ENCODE data around the gene ZC3H8. TPM values are rescaled to one million over a fixed set of nuclear protein-coding genes. Genes with fewer than 3 reads are reported as not detected.
"Not testable (repeated sequence)": the region's sequence is repeated elsewhere in the genome, so short reads cannot be mapped to it uniquely, and the experiment has no call there.

Gene ZC3H8
- polyA plus RNA-seq, 1 donor, result 16.3 TPM

GRCh38 chr2:112259509-112260294 is 4.9 kb upstream of the ZC3H8 start:
- DNase-seq, result peak; percentile 84

- no peak for DNase-seq
These were observed 2.7 kb upstream of the ZC3H8 start for GRCh38 chr2:112257575-112257974.

- DNase-seq, result no peak
These were observed 1.8 kb upstream of the ZC3H8 start for GRCh38 chr2:112256654-112257053.

GRCh38 chr2:112255875-112256274 is 1.0 kb upstream of the ZC3H8 start:
- DNase-seq, result no peak

- DNase-seq, result no peak
These were observed 1.5 kb downstream of the ZC3H8 start for GRCh38 chr2:112253261-112253815.

GRCh38 chr2:112251271-112251670 is 3.6 kb downstream of the ZC3H8 start:
- no peak for DNase-seq

- DNase-seq, result no peak
These were observed 10.0 kb downstream of the ZC3H8 start for GRCh38 chr2:112244854-112245253.

- no peak for DNase-seq
These were observed 11.6 kb downstream of the ZC3H8 start for GRCh38 chr2:112243233-112243632.

- DNase-seq, result no peak
These were observed 12.5 kb downstream of the ZC3H8 start for GRCh38 chr2:112242384-112242783.

GRCh38 chr2:112239862-112240261 is 15.0 kb downstream of the ZC3H8 start:
- DNase-seq, result no peak

- DNase-seq, result no peak
These were observed 24.5 kb downstream of the ZC3H8 start for GRCh38 chr2:112230371-112230770.

GRCh38 chr2:112229348-112229747 is 25.5 kb downstream of the ZC3H8 start:
- DNase-seq, result no peak

GRCh38 chr2:112220831-112221230 is 34.0 kb downstream of the ZC3H8 start:
- DNase-seq, result no peak

- DNase-seq, result no peak
These were observed 34.7 kb downstream of the ZC3H8 start for GRCh38 chr2:112220186-112220585.

- no peak for DNase-seq
These were observed 37.0 kb downstream of the ZC3H8 start for GRCh38 chr2:112217854-112218253.

- DNase-seq, result no peak
These were observed 38.7 kb downstream of the ZC3H8 start for GRCh38 chr2:112216167-112216566.

GRCh38 chr2:112207905-112208304 is 46.9 kb downstream of the ZC3H8 start:
- DNase-seq, result not testable (repeated sequence)

- no peak for DNase-seq
These were observed 50.4 kb downstream of the ZC3H8 start for GRCh38 chr2:112204411-112204810.

GRCh38 chr2:112201696-112202430 is 53.0 kb downstream of the ZC3H8 start:
- no peak for DNase-seq

GRCh38 chr2:112199188-112199587 is 55.7 kb downstream of the ZC3H8 start:
- DNase-seq, result no peak

- no peak for DNase-seq
These were observed 56.1 kb downstream of the ZC3H8 start for GRCh38 chr2:112198780-112199179.

GRCh38 chr2:112197868-112198267 is 57.0 kb downstream of the ZC3H8 start:
- no peak for DNase-seq

- DNase-seq, result no peak
These were observed 58.9 kb downstream of the ZC3H8 start for GRCh38 chr2:112195950-112196349.

All from hindlimb muscle (tissue), 1 donor.